Hematopoietic multipotent progenitor cell treated with erythropoietin and hydrocortisone succinate and interleukin-3 and kit ligand, for 8 days (in vitro differentiated cells): ENCODE results near the gene EVC2.

Experiments used
- DNase-seq: peaks from one replicate; pipeline ENCODE4 v3.0.0-alpha.2; 2015

EVC2 gene

DNA sequence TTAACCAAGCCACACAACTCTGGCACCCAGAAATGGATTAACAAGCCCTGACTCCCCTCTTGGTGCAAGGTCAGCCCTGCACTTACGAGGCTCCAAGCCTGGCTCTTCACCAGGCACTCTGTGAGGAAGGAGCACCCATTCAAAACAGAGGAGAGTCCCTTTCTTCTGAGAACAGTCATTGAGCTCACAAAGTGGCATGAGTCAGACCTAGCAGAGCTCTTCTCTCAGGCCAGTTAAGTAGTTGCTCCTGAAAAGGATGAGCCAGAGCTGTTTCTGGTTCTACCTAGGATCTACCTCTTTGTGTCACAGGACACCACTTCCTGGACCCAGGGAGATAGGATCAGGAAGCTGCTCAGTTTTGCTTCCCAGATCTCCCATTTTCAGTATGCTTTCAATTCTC lies 48.2 kb downstream of the EVC2 start:
- no peak for DNase-seq

DNA sequence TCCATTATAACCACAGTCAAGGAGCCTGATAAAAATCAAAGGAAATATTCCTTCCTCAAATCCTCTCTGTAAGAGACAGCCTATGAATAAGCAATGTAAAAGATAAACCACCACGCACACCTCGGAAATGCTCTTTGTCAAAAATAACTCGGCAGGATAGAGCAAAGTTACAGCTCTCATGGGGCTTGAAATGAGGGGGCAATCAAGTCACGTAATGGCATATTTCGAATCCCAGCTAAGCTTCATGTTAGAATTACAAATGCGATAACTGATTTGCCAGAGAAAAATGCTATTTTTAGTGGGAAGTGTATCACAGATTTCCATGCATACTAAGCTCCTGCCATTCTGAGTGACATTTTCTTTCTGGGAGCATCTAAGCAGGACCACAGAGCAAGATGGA lies 49.4 kb downstream of the EVC2 start:
- DNase-seq: no peak

DNA sequence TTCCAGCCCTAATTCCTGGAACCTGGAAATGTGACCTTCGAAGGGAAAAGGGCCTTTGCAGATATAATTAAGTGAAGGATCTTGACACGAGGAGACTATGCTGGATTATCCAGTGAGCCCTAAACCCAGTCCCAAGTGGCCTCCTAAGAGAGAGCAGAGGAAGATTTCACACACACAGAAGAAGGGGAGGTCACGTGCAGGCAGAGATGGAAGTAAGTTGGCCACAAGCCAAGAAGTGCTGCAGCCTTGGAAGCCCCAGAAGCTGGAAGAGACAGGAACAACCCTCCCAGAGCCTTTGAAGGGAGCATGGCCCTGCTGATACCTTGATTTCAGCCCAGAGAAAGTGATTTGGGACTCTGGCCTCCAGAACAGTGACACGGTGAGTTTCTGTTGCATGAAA lies 51.9 kb downstream of the EVC2 start:
- no peak for DNase-seq

DNA sequence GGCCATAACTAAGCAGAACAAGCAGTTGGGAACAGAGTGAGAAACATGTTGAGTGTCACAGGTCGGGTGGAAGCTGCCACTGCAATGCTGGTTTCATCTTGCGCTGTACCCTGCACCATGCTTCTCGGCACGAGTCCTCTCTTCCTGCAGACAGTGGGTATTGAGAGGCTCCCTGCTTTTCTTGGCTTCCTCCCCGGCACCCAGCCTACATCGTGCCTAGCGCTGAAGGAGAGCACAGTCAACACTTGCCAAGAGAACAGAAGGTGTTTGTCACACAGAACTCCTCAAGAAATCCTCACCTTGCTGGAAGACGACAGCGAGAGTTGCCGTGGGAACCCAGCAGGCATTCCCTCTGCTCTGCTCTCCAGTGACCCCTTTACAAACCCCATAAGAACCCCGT lies 53.6 kb downstream of the EVC2 start:
- no peak for DNase-seq

DNA sequence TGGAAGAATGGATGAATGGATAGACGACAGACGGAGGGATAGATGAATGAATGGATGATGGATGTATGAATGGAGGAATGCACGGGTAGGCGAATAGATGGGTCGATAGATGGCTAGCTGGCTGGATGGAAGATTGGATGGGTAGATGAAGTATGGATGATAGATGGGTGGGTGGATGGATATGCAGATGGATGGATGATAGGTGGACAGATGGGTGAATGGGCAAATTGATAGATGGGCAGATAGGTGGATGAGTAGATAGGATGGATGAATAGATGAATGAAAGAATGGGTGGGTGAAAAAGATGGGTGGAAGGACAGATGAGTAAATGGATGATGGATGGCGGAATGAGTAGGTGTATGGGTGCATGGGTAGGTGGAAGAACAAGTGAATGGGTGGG lies 57.3 kb downstream of the EVC2 start:
- no peak for DNase-seq

DNA sequence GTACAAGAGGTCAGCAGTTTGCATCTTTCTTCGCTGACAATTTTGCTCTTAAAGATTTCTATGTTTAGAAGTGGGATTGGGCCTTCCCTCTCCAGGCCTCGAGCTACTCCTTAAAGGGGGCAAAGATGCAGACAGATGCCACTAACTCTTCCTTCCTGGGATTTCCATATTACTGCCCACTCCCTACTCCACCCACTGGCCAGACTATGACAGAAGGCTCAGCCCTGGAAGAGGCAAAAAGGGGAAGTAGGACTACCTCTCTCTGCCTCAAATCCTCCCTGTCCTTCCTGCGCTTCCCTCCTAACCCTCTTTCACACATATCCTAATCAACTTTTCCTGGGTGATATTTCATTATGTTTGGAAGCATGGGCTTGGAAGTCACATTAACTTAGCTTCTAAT lies 58.3 kb downstream of the EVC2 start:
- no peak for DNase-seq

DNA sequence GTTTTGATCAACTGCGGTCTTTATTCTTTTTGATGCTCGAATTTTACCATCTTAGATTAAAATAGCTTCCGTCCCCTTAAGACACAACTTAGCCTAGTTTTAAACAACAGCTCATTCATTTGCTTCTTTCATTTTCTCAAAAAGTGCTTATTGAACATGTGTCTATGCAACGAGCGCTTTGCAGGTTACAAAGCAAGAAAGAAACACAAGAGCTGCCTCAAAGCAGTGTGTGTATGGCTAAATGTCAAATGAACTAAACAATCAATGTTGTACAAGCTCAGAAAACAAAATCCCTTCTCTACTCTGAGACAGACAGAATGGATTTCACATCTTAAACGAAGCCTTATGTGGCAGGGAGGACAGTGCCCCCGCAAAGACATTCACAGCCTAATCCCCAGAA lies 61.0 kb downstream of the EVC2 start:
- DNase-seq: no peak

DNA sequence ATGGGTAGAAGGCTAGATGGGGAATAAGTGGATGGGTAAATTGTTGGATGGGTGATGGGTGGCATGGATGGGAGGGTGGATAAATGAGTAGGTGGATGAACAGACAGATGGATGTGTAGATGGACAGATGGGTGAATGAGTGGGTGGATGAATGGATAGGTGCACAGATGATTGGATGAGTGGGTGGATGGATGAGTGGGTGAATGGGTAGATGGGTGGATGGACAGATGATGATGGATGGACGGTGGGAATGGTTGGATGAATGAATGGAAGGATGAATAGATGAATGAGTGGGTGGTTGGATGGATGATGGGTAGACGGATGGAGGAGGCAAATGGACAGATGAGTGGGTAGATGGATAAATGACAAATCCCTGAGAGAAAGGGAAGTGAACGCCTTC lies 68.3 kb downstream of the EVC2 start:
- DNase-seq: no peak

DNA sequence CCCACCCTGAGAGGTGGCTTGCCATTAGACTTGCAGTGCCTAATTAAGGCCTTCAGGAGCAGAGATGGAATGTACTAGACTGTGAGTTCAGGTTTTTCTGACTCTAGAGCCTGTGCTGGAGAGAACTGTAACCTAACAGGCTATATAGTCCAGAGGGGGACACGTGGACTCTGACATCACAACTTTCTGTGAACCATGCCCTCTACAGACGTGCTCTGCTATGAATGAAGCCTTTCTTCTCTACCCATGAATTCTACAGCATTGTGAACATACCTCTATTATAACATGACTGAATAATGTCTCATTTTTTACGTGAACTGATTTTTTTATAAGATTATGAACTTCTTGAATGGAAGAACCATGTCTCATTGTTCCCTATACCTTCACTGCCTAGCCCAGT lies 68.8 kb downstream of the EVC2 start:
- DNase-seq: no peak

DNA sequence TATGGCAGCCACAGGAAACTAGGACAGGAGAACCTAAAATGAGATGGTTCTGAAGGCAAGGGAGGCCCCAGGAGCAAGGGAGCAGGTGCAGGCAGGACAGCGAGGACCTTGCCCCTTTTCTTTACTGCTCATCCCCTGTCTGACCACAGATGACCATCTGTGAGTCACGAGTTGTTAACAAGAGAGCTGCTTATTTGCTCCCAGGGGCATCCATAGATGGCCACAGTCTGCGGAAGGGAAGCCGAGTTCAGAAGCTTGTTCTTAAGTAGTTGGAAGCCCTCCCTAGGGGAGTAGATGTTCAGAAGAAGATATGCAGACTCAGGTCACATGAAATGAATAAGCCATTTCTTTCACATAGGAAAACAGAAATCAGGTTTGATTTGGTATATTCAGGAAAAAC lies 69.4 kb downstream of the EVC2 start:
- DNase-seq: no peak

DNA sequence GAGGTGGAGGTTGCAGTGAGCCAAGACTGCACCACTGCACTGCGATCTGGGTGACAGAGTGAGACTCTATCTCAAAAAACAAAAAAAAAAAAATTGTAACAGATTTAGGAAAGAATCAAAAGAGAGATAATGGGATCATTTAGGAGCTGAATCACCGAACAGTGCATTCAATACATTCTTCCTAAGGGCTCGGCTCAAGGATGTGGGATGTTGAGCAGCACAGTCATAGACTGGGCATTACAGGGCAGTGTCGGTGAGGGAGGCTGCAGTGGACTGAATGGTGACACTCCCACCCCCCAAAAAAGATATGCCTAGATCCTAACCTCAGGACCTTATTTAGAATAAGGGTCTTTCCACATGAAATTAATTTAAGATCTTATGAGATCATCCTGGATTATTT lies 70.0 kb downstream of the EVC2 start:
- no peak for DNase-seq

DNA sequence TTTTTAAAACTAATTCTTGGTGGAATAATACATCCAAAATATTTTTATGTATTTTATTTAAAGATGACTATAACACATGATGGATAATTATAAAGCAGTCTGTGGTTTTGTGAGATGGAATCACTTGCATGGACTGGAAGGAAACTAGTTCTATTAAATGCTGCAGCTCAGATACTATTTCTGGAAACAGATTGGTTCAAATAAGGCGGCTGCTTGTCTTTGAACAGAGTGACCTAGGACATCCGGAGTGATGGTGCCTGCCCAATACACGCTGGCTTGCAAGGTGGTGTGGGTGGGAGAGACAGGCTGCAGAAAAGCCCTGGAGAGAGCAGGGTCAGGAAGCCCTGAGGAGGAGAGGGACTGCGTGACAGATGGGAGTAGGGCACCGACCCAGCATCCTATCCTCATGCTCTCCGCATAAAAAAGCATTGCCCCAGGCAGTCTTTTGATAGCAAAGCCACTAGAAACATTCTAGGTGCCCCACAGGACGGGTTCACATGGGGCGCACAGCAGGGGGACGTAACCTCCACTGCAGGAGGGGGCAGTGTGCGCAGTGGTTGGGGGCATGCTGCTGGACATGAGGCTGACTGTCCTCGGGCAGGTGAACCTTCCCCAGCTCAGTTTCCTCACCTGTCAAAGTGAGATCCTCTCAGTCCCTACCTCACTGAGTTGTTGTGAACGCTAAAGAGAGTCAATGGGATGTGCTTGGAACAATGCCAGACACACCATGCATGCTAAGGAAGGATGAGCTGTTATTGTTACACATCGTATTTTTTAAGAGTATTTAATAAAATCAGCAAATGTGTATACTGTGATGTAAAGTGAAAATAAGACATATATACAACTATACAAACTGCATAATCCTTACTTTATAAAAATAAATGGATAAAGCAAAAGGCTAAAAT lies 71.3 kb downstream of the EVC2 start:
- no peak for DNase-seq

DNA sequence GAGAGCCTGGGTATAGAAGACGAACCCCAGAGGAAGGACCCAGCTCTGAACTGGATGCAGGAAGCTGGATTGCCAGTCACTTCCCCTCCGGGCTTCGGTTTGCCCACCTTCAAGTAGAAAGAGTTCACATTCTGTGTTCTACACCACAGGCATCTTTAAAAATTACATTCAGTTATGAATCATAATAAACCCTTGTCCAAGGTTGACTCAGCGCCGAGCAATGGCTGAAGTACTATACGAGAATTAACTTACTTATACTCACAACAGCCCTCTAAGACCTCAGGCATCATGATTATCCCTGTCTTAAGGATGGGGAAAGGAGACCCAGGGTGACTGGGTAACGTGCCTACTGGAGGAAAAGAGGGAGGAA lies 72.5 kb downstream of the EVC2 start:
- no peak for DNase-seq

DNA sequence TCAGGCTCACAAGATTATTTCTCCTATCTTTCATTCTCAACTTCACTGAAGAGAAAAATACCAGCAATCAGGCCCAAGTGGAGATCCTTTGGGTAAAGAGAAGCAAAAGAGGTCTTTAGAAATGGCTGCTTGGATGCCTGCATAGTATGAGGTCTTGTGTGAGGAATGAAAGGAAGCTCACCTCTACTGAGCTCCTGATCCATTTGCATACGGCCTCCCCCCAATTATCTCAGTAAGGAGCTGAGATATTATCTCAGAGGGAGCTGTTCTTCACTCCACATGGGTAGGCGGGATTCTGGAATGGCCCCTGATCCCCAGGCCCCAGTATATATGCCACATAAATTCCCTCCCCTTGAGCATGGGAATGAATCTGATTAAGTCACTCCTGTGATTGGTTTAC lies 75.8 kb downstream of the EVC2 start:
- DNase-seq: no peak

DNA sequence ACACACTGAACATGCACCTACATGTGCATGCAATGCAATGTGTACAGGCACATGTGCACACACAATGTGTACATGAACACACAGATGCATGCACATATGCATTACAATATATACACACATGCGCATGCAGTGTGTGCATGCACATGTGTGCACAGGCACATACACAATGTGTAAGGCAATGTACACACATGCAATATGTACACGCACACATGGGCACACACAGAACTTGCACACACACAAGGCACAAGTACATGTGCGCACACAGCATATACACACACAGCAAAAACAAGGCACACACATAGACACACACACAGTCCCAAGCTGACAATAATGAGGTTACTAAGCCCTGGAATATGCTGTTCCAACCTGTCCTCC lies 76.3 kb downstream of the EVC2 start:
- DNase-seq: no peak

DNA sequence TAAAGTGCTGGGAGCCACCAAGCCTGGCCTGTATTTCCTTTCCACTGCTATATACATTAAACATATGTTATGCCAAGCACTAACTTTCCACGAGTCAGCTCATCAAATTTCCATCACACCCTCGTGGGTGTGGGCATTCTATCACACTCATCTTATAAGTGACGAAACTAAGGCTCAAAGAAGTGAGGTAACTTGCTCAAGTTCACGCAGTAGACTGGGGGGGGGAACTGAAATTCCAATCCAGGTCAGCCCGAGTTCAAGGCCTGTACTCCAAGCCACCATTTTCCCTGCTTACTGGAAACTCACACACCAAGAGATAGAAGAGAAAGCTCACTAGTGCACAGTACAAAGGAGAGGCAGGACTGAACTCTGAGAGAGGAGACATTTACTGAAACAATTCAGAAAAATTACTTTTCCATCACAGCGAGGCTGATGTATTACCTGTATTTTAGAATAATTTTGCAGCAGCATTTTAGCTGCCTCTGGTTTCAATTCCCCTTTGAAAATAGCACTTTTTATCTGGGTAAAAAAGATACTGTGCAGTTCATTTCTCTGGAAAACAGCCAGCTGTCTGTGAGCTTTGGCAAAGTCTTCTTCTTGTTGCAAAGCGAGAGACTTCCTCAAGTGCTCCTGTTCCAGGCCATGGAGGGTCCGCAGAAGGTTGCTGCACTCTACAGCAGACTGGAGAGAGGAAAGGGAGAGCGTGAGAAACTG lies 76.8 kb downstream of the EVC2 start:
- DNase-seq: no peak

DNA sequence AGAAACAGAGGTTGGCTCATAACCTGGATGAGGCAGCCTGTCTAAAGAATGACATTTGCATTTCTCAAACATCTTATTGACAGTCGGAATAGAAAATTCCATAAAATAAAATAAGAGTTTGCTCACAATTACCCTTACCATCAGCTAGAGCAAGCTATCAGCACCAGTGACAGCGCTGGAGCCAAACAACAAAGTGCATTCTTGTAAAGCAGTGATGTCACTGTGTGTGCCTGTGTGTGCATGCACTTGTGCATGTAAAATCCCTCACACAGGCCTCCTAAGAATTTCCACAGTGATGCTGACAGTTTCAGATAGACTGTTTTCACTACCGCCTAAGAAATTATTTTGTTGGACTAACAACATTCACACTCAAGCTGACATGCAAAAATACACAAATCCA lies 77.6 kb downstream of the EVC2 start:
- DNase-seq: no peak

DNA sequence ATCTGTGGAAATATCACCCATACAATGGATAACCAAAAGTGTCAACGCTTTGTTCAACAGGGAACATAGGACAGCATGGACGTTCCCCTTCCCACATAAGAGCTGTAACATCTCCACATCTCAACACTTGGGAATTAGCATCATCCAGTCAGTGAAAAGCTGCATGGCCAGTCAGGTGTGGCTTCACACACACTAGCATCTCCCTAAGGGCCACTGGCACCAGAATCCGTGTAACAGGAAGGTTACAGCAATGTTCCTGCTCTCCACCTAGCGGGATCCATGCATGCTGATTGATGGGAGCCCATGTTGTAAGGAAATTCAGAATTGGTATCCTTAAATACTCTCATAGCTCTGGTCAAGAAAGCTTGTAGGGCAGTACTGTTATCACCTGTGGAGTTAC lies 78.8 kb downstream of the EVC2 start:
- no peak for DNase-seq

DNA sequence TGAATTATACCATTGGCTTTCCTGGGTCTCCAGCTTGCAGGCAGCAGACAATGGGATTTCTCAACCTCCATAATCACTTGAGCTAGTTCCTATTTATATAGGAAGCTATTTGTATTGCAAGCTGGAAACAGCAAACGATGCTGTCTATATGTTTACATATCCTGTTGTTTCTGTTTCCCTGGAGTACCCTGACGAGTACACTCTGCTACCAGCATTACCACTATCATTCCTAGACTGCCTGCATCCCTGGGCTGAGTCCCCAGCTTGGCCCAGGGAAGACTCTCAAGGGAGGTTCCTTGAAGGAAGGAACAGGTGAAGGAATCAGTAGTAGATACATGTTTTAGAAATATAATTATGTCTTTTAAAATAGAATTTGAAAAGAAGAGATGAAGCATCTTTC lies 81.4 kb downstream of the EVC2 start:
- DNase-seq: no peak

DNA sequence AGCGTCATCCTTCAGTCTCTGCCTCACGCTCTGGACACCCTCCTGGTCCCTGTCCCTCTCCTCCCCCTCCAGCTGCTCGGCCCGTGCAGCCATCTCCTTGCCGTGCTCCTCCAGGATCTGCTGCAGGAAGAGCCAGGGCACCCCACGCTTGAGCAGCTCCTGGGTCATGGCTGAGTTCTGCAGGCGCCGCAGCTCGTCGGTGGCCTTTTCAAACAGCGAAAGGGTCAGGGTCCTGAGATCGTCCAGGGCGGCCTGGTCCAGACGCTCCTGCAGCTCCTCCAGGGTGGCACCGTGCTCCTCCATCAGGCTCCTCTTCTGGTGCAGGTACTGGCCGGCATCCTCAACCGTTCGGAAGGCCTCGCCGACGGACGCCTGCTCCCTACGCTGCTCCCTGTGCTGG lies 85.8 kb downstream of the EVC2 start:
- no peak for DNase-seq

DNA sequence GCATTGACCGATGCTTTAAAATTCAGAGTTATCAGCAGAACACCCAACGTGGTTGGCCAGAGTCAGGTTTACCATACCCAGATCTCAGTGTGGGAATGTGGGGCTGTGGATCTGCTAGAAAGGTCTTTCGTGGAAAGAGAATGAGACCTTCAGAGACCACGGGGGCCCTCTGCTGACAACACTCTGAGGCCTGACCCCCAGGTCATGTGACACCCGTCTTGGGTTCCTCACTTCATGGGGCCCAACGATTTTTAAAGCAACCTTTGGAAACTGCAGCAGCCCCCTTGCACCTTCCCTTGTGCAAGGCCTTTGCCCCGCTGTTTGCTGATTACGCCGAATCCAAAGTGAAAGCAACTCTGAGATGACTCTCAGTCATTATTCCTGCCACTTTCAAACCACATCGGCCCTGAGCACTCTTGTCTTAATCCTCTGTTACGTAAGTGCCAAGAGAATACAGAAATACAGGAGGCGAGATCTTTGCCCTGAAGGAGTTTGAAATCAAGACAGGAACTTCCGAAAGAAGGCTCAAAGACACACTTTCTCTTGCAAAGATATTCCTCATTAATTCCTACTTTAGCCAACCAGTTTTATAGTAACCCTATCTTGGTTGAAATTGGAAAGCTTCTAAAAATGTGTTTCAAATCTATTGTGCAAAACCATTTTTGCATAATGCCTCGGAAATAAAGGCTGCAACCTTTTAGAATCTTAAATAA lies 88.3 kb downstream of the EVC2 start:
- no peak for DNase-seq

DNA sequence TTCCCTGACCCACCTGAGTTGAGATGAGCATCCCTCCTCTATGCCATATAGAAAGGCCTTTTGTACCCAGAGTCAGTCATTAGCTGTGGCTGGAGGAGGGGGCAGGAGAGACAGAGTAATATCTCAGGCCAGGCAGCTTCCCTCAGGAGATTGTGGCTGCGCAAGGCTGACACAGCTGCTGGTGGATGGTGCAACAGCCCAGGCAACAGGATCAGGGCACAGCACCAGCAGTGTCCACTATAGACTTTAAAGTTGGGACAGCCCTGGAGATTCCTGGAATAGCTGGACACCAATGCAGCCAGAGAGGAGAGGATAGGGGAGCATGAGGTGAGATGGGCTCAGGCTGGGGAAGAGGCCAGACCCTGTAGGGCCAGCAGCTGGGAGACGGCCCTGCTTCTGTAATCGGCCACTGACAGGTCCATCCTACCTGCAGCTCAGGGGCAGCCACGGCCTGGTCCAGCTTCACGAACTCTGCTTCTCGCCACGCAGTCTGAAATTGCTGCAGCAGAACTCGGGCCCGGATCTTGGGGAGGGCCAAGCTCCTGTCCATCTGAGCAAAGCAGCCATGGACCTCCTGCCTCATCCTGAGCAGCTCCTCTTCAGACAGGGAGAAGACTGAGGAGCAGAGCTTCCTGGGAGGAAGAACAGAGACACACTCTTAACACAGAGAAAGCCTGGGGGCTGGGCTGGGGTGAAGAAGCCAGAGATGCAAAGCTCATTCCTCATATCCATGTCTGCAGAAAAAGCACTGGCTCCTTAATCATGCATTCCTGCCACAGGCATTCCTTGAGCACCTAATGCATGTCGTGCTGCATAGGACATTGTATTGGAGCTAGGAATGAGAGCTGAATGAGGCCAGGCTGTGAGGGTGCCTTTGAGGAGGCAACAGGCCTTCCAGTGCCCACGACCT lies 90.1 kb downstream of the EVC2 start:
- DNase-seq: no peak

DNA sequence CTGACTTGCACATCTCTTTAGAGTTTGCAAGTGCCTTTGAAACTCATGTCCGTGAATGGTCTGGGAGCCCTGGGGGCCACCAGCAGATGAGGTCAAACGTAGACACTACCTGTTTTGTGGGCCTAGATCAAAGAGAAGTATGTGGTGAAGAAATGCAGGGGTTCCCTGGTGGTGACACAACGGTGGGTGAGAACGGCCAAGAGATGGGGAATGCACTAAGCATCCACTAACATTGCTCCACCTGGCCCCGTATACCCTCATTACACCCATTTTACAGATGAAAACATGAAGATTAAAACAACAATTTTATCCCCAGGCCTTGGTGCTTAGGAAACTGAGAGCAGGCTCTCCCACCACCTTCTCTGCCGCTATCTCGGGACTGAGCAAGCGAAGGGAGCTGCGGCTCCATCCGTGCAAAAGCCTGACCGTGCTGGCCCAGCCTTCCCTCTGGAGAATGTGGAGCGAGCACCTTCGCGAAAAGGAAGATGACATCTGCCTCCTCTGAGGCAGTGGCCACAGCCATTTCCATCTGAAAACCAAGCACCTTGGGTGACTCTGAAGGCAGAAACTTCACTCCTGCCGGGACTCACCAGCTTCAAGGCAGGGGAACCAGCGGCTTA lies 91.9 kb downstream of the EVC2 start:
- no peak for DNase-seq
